Measurements from ENCODE around the gene FAM114A2.

Gene FAM114A2

GRCh38 chr5:154038707-154039457 is at the start of gene FAM114A2, which contains the start of gene MFAP3:
TSS of gene FAM114A2 (minus strand) at chr5:154038910. CDS start at chr5:154034953, 3,957 bp downstream.
TSS of gene MFAP3 (plus strand) at chr5:154038967. CDS start at chr5:154049723, 10,756 bp downstream.
- no peak for FAIRE-seq

- FAIRE-seq: peak; percentile 39
Measured at GRCh38 chr5:154087260-154087659, 48.5 kb upstream of the FAM114A2 start.

GRCh38 chr5:154086641-154087040 is 47.9 kb upstream of the FAM114A2 start:
- no peak for FAIRE-seq

- no peak for FAIRE-seq
Measured at GRCh38 chr5:154086146-154086545, 47.4 kb upstream of the FAM114A2 start.

GRCh38 chr5:154084062-154084639 is 45.4 kb upstream of the FAM114A2 start:
- FAIRE-seq: no peak

GRCh38 chr5:154081246-154081645 is 42.5 kb upstream of the FAM114A2 start:
- no peak for FAIRE-seq

- no peak for FAIRE-seq
Measured at GRCh38 chr5:154078272-154078671, 39.6 kb upstream of the FAM114A2 start.

GRCh38 chr5:154077696-154078095 is 39.0 kb upstream of the FAM114A2 start:
- no peak for FAIRE-seq

- no peak for FAIRE-seq
Measured at GRCh38 chr5:154076240-154076922, 37.7 kb upstream of the FAM114A2 start.

- FAIRE-seq: peak; percentile 70
Measured at GRCh38 chr5:154072414-154073171, 33.9 kb upstream of the FAM114A2 start.

GRCh38 chr5:154071799-154072413 is 33.2 kb upstream of the FAM114A2 start:
- FAIRE-seq: no peak

- FAIRE-seq: peak; percentile 85
Measured at GRCh38 chr5:154069854-154070253, 31.1 kb upstream of the FAM114A2 start.

GRCh38 chr5:154065971-154066370 is 27.3 kb upstream of the FAM114A2 start:
- FAIRE-seq: no peak

- no peak for FAIRE-seq
Measured at GRCh38 chr5:154063372-154063771, 24.7 kb upstream of the FAM114A2 start.

GRCh38 chr5:154060606-154061005 is 21.9 kb upstream of the FAM114A2 start:
- no peak for FAIRE-seq

- no peak for FAIRE-seq
Measured at GRCh38 chr5:154059583-154059982, 20.9 kb upstream of the FAM114A2 start.

GRCh38 chr5:154059039-154059430 is 20.3 kb upstream of the FAM114A2 start:
- FAIRE-seq: no peak

GRCh38 chr5:154058055-154059038 is 19.6 kb upstream of the FAM114A2 start:
- FAIRE-seq: no peak

GRCh38 chr5:154055201-154055600 is 16.5 kb upstream of the FAM114A2 start:
- FAIRE-seq: no peak

GRCh38 chr5:154053468-154053867 is 14.8 kb upstream of the FAM114A2 start:
- no peak for FAIRE-seq

- no peak for FAIRE-seq
Measured at GRCh38 chr5:154049636-154050035, 10.9 kb upstream of the FAM114A2 start.

All from endometrium (tissue), 2 donors.